Neural cell (in vitro differentiated cells): ENCODE data around the gene COPZ2. TPM values are rescaled to one million over a fixed set of nuclear protein-coding genes. Genes with fewer than 3 reads are reported as not detected.

ENCODE experiments used
- H2AFZ ChIP-seq: fragments of 200-600, 300-800 bp; sonication (generic), shearing (Covaris generic); 2 replicates; pipeline ENCODE4 v1.6.0; 2014; ENCODE audit warnings: low read depth, mild to moderate bottlenecking, antibody characterized with exemption, low read length, moderate library complexity
- H3F3A ChIP-seq: fragments of 200-600 bp; shearing (Covaris generic); 2 replicates; pipeline ENCODE4 v1.6.1; 2016; ENCODE audit warnings: mild to moderate bottlenecking, moderate library complexity, mixed read lengths, antibody characterized with exemption, low read length; ENCODE audit not compliant: insufficient read depth, poor library complexity, severe bottlenecking
- H3K27ac ChIP-seq: fragments of 200-600, 300-800 bp; sonication (generic), shearing (Covaris generic); 2 replicates; pipeline ENCODE4 v1.5.1; 2014; ENCODE audit warnings: mild to moderate bottlenecking, low read length, moderate library complexity
- H3K27me3 ChIP-seq: fragments of 300-800, 200-600 bp; sonication (generic), shearing (Covaris generic); 2 replicates; pipeline ENCODE4 v1.6.0; 2014; ENCODE audit warnings: mild to moderate bottlenecking, low read depth, low read length, moderate library complexity; ENCODE audit not compliant: insufficient read depth
- H3K36me3 ChIP-seq: fragments of 300-800, 200-600 bp; sonication (generic), shearing (Covaris generic); 2 replicates; pipeline ENCODE4 v1.5.1; 2014; ENCODE audit warnings: mild to moderate bottlenecking, antibody characterized with exemption, low read length, moderate library complexity; ENCODE audit not compliant: insufficient read depth
- H3K4me2 ChIP-seq: fragments of 300-800, 200-600 bp; sonication (generic), shearing (Covaris generic); 2 replicates; pipeline ENCODE4 v1.6.0; 2014; ENCODE audit warnings: mild to moderate bottlenecking, low read length
- H3K4me3 ChIP-seq: fragments of 300-800, 200-600 bp; sonication (generic), shearing (Covaris generic); 2 replicates; pipeline ENCODE4 v1.5.1; 2014; ENCODE audit warnings: mild to moderate bottlenecking, low read length, moderate library complexity
- H3K79me2 ChIP-seq: fragments of 200-600 bp; shearing (Covaris generic); replicated peaks from 2 replicates; pipeline ENCODE4 v1.6.0; 2014; ENCODE audit warnings: mild to moderate bottlenecking, low read length, moderate library complexity; ENCODE audit not compliant: insufficient read depth
- H3K9ac ChIP-seq: fragments of 300-800, 200-600 bp; sonication (generic), shearing (Covaris generic); 2 replicates; pipeline ENCODE4 v1.6.1; 2016; ENCODE audit warnings: mild to moderate bottlenecking, low read length, mixed read lengths
- H3K9me2 ChIP-seq: fragments of 200-600 bp; shearing (Covaris generic); 2 replicates; pipeline ENCODE4 v1.6.1; 2016; ENCODE audit warnings: mild to moderate bottlenecking, low read length, mixed read lengths; ENCODE audit not compliant: insufficient read depth
- H3K9me3 ChIP-seq: fragments of 200-600, 300-800 bp; sonication (generic), shearing (Covaris generic); 2 replicates; pipeline ENCODE4 v1.6.1; 2016; ENCODE audit warnings: mild to moderate bottlenecking, mixed run types, low read length, moderate library complexity, mixed read lengths
- H4K20me1 ChIP-seq: fragments of 200-600 bp; shearing (Covaris generic); 2 replicates; pipeline ENCODE4 v1.6.1; 2016; ENCODE audit warnings: mild to moderate bottlenecking, mixed run types; ENCODE audit not compliant: insufficient read depth
- EP300 ChIP-seq: fragments of 450-650 bp; conservative IDR thresholded peaks from 2 replicates; pipeline ENCODE4 v1.6.1; 2014; ENCODE audit warnings: antibody characterized with exemption, mild to moderate bottlenecking, moderate library complexity; ENCODE audit not compliant: poor library complexity, severe bottlenecking
- EZH2 ChIP-seq: fragments of 200-600, 300-800 bp; shearing (Covaris generic), sonication (generic); IDR thresholded peaks from 2 replicates; pipeline ENCODE4 v1.6.1; 2014; ENCODE audit warnings: antibody characterized with exemption, low read length, borderline replicate concordance, mild to moderate bottlenecking; ENCODE audit not compliant: insufficient read depth, poor library complexity, severe bottlenecking
- MXI1 ChIP-seq: fragments of 450-650 bp; conservative IDR thresholded peaks from 2 replicates; pipeline ENCODE4 v1.6.1; 2014; ENCODE audit warnings: antibody characterized with exemption, mild to moderate bottlenecking; ENCODE audit not compliant: poor library complexity, severe bottlenecking
- POLR2AphosphoS5 ChIP-seq: IDR thresholded peaks from 2 replicates; pipeline ENCODE4 v1.6.1; 2012
- RAD21 ChIP-seq: fragments of 450-650 bp; conservative IDR thresholded peaks from 2 replicates; pipeline ENCODE4 v1.6.1; 2014; ENCODE audit warnings: antibody characterized with exemption, mild to moderate bottlenecking, moderate library complexity
- SMC3 ChIP-seq: fragments of 450-650 bp; conservative IDR thresholded peaks from 2 replicates; pipeline ENCODE4 v1.6.1; 2014; ENCODE audit warnings: antibody characterized with exemption, mild to moderate bottlenecking, moderate library complexity; ENCODE audit not compliant: poor library complexity
- TAF1 ChIP-seq: IDR thresholded peaks from 2 replicates; pipeline ENCODE4 v1.6.1; 2012; ENCODE audit warnings: low read depth
- polyA plus RNA-seq: library from polyadenylated mRNA; depleted of rRNA; stranded (reverse); fragments of >200 nt; gene quantifications from 2 replicates; pipeline ENCODE4 v1.2.3, GENCODE V29; 2014
- TF ChIP-seq, protein P1 (sequence below): IDR thresholded peaks from 2 replicates; pipeline ENCODE4 v1.6.1; 2012; ENCODE audit warnings: borderline replicate concordance
- TF ChIP-seq, protein P2 (sequence below): fragments of 450-650 bp; IDR thresholded peaks from 2 replicates; pipeline ENCODE4 v1.5.1; 2014; ENCODE audit warnings: antibody characterized with exemption, mild to moderate bottlenecking, moderate library complexity; ENCODE audit not compliant: poor library complexity, severe bottlenecking

Gene COPZ2
- polyA plus RNA-seq, 1 donor from 2014 or later = not detected

DNA sequence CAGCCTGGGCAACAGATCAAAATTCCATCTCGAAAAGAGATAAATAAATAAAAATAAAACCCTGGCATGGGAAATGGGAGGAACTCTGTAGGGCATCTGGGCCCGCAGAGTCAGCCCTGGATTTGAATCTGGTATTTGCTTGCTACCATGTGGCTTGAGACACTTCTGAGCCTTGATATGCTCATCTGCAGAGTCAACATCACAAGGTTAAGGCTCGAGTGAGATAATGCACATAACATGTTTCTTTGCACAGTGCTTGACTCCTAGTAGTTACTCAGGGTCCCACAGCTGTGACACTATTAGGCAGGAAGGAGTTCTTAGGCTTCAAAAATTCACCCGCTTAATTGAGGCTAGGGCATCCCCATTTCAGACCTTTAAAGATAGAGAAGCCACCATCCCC lies 45.4 kb downstream of the COPZ2 start:
- Histone ChIP-seq H3K9me3 (no peaks in the 10 kb centered on the region), H3K27ac (peak overlapping the region; percentile 11), H3K36me3 (no peaks in the 10 kb centered on the region), H3K9me2 (no peaks in the 10 kb centered on the region), H3F3A (no peaks in the 10 kb centered on the region), H3K9ac (peak overlapping the region; percentile 13), H4K20me1 (no peaks in the 10 kb centered on the region), H2AFZ (no peak overlapping the region), H3K4me3 (no peak overlapping the region), H3K4me2 (no peak overlapping the region), H3K27me3 (no peaks in the 10 kb centered on the region), H3K79me2 (no peaks in the 10 kb centered on the region)
- TF ChIP-seq EZH2 (no peak), MXI1 (no peak), RAD21 (no peak), POLR2AphosphoS5 (no peak), TAF1 (no peak), SMC3 (no peak), EP300 (no peak)
- TF ChIP-seq, protein P1, sequence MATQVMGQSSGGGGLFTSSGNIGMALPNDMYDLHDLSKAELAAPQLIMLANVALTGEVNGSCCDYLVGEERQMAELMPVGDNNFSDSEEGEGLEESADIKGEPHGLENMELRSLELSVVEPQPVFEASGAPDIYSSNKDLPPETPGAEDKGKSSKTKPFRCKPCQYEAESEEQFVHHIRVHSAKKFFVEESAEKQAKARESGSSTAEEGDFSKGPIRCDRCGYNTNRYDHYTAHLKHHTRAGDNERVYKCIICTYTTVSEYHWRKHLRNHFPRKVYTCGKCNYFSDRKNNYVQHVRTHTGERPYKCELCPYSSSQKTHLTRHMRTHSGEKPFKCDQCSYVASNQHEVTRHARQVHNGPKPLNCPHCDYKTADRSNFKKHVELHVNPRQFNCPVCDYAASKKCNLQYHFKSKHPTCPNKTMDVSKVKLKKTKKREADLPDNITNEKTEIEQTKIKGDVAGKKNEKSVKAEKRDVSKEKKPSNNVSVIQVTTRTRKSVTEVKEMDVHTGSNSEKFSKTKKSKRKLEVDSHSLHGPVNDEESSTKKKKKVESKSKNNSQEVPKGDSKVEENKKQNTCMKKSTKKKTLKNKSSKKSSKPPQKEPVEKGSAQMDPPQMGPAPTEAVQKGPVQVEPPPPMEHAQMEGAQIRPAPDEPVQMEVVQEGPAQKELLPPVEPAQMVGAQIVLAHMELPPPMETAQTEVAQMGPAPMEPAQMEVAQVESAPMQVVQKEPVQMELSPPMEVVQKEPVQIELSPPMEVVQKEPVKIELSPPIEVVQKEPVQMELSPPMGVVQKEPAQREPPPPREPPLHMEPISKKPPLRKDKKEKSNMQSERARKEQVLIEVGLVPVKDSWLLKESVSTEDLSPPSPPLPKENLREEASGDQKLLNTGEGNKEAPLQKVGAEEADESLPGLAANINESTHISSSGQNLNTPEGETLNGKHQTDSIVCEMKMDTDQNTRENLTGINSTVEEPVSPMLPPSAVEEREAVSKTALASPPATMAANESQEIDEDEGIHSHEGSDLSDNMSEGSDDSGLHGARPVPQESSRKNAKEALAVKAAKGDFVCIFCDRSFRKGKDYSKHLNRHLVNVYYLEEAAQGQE = no peak
- TF ChIP-seq, protein P2, sequence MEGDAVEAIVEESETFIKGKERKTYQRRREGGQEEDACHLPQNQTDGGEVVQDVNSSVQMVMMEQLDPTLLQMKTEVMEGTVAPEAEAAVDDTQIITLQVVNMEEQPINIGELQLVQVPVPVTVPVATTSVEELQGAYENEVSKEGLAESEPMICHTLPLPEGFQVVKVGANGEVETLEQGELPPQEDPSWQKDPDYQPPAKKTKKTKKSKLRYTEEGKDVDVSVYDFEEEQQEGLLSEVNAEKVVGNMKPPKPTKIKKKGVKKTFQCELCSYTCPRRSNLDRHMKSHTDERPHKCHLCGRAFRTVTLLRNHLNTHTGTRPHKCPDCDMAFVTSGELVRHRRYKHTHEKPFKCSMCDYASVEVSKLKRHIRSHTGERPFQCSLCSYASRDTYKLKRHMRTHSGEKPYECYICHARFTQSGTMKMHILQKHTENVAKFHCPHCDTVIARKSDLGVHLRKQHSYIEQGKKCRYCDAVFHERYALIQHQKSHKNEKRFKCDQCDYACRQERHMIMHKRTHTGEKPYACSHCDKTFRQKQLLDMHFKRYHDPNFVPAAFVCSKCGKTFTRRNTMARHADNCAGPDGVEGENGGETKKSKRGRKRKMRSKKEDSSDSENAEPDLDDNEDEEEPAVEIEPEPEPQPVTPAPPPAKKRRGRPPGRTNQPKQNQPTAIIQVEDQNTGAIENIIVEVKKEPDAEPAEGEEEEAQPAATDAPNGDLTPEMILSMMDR = no peak

DNA sequence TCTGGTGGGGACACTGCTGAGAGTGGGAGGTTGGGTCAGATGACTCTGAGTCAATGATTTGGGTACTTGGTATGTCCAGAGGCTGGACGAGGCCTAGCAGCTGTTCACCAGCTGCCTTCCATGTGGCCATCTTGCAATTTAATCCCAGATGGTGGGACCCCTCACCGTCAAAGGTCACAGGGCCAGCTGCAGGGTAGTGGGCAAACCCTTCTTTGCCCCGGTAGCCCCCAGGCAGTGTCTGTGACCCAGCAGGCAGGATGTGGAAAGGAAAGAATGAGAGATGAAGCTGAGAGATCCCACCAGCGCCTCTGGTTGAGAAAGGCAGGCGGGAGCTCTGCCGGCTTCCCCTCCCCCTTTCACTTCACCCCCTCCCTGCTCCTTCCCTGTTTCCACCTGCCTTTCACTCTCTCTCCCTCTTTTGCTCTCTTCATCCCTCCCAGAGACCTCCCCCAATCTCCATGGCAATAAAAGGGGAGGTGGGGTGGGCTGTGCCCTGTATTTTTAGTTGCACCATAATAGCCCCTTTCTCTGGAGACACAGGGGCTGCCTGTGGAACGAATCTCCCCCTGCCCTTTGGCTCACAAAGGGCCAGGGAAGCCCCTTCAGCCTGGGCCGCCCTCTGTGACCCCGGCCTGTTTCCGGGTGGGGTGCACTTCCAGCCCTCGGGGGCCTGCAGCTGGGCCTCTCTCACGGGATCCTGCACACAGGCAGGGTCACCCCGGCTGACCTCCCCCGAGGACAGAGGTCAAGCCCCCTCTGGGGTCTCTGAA lies 46.5 kb downstream of the COPZ2 start:
- Histone ChIP-seq H3K27me3 (no peaks in the 10 kb centered on the region), H3K9me3 (no peaks in the 10 kb centered on the region), H3F3A (no peaks in the 10 kb centered on the region), H3K4me3 (peak overlapping the region; percentile 44), H3K79me2 (no peaks in the 10 kb centered on the region), H4K20me1 (no peaks in the 10 kb centered on the region), H2AFZ (no peak overlapping the region), H3K9me2 (no peaks in the 10 kb centered on the region), H3K9ac (peak overlapping the region; percentile 46), H3K4me2 (peak overlapping the region; percentile 28), H3K27ac (peak overlapping the region; percentile 65), H3K36me3 (no peaks in the 10 kb centered on the region)
- TF ChIP-seq, protein P1 = no peak
- TF ChIP-seq EP300 (peak; percentile 16), MXI1 (no peak), TAF1 (no peak), SMC3 (peak; percentile 32), RAD21 (no peak), EZH2 (no peak), POLR2AphosphoS5 (peak; percentile 6)
- TF ChIP-seq, protein P2 = peak; percentile 26
